HG03097 (cell line): Measurements from ENCODE around the gene SHOC2.
"Not testable (repeated sequence)": the region's sequence is repeated elsewhere in the genome, so short reads cannot be mapped to it uniquely, and the experiment has no call there.

Experiments
- ATAC-seq: cut with Tn5 transposase; IDR thresholded peaks from one replicate; pipeline ENCODE4 v1.9.1; 2021; ENCODE audit not compliant: unreplicated experiment, low FRiP score

The SHOC2 gene

DNA sequence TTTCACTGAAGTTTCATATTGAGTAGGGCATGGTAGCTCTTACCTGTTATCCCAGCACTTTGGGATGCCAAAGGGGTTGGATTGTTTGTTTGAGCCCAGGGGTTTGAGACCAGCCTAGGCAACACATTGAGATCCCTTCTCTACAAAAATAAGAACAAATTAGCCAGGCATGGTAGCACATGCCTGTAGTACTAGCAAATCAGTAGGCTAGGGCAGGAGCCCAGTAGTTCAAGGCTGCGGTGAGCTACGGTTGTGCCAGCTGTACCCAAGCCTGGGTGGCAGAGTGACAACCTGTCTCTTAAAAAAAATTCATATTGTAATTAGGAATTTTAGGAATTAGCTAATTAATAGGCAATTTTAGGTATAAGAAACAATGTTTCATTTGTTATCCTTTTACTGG lies 18.4 kb upstream of the SHOC2 start:
- ATAC-seq: no peak

DNA sequence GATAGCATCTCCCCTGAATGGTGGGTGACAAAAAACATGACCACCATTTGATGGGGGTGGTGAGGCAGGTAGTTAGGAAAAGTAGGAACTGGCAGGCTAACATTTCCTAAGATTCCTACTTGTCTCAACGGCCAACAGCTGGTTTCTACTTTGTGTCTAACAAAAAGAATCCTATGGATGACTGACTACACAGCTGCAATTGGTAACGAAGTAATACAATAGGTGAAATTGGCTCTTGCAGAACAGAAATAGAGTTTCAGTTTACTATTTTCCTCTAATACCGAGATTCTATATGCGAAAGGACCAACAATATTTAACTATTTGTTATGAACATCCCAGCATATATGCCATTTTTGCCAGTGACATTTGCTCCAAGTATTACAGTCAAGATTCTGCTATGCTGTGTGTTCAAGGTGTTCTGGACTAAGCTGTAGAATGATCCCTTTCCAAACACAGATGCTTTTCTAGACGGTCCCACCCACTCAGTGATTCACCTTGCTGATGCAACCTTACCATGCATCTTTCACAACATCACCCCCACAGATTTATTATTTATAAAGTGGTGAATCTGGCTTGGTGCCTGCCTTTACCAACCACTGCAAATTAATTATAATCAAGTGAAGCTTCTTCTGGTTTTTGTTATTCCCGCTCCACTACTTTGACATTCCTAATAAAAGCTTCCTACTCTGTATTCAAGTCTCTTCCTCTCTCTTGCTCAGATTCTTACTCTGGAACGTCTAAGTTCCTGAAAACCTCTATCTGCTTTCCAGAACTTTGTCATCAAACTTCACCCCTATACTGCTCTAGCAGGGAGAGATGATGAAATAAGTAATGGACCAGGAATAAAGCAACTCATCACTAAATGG lies 17.2 kb upstream of the SHOC2 start:
- no peak for ATAC-seq

DNA sequence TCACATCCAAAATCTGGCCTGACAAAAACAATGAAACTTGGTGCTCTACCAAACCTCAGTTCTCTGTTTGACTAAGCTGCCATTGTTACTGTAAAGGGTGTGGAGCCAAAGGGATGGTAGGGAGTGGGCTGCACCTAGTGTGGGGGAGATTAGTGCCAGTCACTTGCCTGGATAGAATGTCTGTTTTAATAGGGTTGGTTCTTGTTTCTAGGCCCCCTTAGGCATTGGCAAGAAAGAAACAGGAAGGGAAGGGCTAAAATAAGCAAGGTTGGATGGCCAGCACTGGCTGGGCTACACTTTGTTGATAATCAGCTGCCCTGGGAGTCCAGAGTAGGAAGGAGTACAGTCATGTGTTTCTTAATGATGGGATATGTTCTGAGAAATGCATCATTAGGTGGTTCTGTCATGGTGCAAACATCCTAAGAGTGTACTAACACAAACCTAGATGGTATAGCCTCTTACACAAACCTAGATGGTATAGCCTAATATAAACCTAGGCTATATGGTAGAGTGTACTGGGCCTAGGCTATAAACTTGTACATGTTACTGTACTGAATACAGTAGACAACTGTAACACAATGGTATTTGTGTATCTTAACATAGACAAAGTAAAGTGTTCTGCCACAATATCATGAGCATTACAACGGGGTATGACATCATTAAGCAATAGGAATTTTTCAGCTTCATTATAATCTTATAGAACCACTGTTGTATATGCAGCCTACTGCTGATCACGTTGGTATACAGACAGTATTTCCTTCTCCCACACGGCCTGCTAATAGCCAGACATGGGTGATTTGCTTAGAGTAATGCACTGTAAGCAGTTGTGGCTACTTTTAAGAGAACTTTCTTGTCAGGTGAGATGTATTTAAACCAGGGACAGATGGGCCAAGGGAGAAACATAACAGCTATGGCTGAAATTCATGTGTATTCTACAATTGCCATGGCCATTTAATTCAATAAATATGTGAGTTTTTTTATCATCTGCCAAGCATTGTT lies 15.8 kb upstream of the SHOC2 start:
- ATAC-seq: no peak

DNA sequence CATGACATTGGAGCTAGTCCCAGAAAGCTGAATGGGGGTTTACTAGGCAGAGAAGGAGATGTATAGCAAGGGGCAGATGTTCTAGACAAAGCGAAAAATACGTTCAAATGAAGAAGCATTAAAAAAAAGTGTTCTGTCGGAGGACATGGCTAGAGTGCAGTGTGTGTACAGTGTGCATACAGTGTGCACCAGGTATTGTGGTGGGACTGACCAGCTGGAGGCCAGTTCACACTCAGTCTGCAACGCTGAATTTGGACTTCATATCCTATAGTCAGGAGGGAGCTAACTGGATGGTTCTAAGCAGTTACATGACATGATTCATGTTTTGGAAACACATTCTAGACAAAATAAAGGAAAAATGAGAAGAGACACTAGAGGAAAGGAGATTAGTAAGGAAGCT lies 9.3 kb upstream of the SHOC2 start:
- no peak for ATAC-seq

DNA sequence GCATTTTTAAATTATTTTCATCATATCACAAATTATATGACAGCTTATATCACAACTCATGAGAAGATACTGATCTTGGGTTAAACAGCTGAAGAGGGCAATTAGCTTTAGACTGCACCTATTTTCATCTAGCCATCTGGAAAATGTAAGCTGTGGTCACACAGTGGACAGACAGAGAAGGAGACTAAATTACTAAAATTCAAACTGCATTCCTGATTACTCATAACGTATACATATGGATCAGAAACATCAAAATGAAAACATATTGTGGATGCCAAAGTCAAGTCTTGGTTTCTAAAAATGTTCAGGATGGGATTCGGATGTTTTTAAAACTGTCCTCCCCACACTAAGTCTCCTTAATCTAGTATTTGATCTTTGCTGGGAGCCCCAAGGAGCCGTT lies 7.0 kb upstream of the SHOC2 start:
- ATAC-seq: no peak

DNA sequence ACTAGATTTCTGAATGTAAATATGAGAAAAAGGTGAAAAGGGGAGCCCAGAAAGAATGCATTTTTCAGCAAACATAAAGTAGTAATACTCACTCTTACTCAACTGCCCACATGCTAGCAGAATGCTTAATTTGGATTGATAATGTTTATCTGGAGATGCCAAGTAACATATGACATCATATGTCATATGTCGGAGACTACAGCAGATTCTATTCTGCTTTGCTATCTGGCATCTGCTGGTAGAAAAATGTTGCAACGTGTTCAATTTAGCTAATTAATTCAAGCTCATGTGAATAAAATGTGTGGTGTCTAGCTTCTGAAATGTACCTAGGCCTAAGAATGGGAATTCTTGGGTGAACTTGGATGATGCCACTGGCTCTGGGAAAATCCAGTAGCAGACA lies 5.0 kb upstream of the SHOC2 start:
- ATAC-seq: no peak

DNA sequence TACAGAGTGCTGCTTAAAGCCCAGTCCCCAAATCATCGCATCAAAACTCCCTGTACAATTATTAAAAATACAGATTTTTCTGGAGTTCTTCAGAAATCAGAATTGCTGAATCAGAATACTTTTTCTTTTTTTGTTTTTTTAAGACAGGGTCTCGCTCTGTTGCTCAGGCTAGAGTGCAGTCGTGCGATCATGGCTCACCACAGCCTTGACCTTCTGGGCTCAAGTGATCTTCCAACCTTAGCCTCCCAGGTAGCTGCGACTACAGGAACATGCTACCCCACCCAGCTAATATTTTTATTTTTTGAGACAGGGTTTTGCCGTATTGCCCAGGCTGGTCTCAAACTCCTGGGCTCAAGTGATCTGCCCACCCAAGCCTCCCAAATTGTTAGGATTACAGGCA lies 4.4 kb upstream of the SHOC2 start:
- ATAC-seq: no peak

DNA sequence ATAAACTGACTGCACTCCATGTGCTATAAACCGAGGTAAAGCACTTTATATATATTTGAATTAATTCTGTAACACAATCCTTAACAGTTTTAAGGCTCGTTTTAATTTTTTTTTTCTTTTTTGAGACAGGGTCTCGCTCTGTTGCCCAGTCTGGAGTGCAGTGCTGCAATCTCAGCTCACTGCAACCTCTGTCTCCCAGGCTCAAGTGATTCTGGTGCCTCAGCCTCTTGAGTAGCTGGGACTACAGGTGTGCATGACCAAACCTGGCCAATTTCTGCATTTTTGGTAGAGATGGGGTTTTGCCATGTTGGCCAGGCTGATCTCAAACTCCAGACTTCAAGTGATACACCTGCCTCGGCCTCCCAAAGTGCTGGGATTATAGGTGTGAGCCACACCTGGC lies 3.8 kb upstream of the SHOC2 start:
- not testable (repeated sequence) for ATAC-seq

GRCh38 chr10:110916554-110917346 lies 2.7 kb upstream of the SHOC2 start:
- no peak for ATAC-seq

DNA sequence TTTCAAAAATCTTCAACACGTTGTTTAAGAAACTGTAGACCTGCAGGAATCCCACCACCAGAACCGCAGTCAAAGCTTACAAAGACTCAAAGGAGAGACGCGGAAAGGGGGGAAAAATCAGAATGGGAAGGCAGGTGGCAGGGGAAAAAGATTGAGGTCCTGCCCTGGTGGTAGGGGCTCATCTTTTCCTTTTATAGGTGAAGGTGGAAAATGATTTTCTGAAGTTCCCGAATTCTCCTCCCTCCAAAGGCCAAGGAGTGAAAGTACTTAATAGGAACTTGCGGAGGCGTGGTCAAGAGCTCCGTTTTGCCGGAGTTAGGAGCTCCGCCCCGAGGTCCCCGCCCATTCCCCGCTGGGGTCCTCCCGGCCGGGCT lies 1.1 kb upstream of the SHOC2 start:
- no peak for ATAC-seq

- ATAC-seq: peak; percentile 62
Observed at GRCh38 chr10:110918643-110919348, 608 bp upstream of the SHOC2 start, which contains the start of gene BBIP1. Gene BBIP1, minus strand, starts transcription at chr10:110919180. Its CDS starts 1,023 bp downstream, at chr10:110918157.

GRCh38 chr10:110919971-110920881 lies 822 bp downstream of the SHOC2 start:
- ATAC-seq: peak; percentile 15

DNA sequence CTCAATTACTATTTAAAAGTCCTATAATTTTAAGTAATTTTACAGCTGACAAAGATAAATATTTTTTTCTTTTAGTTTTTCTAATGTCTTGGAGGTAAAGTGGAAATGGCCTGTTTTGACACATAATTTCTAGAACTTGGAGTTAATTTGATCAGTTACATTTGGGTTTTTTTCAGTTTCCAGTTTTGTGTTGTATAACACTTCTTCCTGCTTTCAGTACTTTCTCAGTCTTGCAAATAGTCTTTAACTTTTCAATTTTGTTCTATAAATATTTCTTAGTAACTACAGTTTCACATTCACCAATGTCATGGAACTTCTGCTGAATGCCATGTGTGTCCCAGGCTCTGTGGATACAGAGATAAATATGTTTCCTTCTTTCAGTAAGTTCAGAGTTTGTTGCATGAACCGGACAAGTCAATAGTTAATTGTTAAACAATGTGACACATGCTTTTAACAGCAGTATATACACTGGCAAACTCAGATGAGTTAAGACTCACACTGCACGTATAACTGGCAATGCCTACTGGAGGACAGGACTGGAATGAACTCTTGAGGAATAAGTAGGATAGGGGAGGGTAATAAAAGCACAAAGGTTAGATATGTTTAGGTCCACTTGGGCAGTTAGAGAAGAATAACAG lies 4.6 kb downstream of the SHOC2 start:
- ATAC-seq: peak; percentile 22

- no peak for ATAC-seq
Observed at GRCh38 chr10:110927461-110927860, 8.1 kb downstream of the SHOC2 start.

DNA sequence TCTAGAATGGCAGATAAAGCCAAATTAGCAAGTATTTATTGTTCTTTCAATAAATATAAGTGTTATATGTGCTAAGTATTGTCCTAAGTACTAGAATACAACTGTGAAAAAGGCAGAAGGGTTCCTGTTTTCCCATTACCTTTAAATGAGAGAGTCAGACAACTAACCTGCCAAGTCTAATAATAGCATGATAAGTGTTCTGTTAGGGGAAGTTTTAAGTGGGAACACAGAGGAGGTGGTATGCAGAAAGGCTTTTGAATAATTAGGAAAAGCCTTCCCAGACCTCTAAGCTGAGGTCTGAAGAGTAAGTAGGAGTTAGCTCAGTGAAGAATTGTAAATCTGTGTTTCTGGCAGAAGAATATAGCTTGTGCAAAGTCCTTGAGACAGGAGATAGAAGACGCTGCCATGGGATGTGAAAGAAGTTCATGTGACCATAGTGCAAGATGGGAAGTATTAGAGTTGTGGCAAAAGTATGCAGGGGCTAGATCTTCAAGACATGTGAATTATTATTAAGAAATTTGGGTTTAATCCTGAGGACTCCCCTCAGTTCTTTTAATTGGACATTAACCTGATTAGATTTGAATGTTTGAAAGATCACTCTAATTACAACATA lies 12.5 kb downstream of the SHOC2 start:
- ATAC-seq: no peak

- ATAC-seq: no peak
Observed at GRCh38 chr10:110932505-110933180, 13.2 kb downstream of the SHOC2 start.

DNA sequence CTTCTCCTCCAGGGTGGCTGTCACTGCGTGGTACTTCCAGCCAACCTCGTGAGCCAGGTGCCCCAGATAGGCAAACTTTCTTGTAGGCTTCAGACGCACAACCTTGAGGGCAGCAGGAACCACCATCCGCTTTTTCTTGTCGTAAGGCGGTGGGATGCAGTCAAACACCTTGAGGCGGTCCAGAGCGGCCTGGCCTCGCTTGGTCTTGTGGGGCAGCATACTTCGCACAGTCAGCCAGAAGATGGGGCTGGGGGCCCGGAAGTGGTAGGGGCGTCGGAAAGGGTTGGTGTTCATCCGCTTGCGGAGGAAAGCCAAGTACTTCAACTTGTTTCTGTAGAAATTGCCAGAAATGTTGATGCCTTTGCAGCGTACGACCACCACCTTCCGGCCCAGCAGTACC lies 17.4 kb downstream of the SHOC2 start:
- ATAC-seq: no peak

DNA sequence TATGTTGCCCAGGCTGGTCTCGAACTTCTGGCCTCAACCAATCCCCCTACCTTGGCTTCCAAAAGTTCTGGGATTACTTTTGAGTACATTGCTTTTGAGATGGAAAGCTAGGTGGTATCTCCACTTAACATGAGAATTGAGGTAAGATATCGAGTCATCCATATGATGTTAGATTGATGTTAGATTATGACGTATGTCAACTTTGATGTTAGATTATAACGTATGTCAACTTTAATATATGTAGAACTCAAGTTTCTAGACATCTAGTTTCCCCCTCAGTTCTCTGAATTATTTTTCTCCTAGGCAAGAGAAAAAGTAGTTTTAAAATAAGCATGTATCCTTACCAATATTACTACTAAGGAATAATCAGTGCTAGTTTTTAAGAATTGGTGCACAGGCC lies 20.0 kb downstream of the SHOC2 start:
- no peak for ATAC-seq
